HEK293T (cell line): Measurements from ENCODE around the gene UBASH3A.

Source experiments
- CTCF ChIA-PET: fragments of 350-600 bp; formaldehyde crosslinking; extraction: SDS; loops from one replicate; lab custom pipeline; 2021; ENCODE audit warnings: antibody characterized with exemption, inconsistent platforms; lab: Yijun Ruan, JAX
- POLR2A ChIA-PET: fragments of 350-600 bp; formaldehyde crosslinking; extraction: SDS; loops from one replicate; lab custom pipeline; 2020; ENCODE audit warnings: antibody characterized with exemption, inconsistent platforms; lab: Yijun Ruan, JAX
- DNase-seq: peaks from one replicate; pipeline ENCODE4 v3.0.0; 2012; ENCODE audit warnings: mixed read lengths; ENCODE audit errors: extremely low spot score
- ARNT ChIP-seq: fragments of 450-650 bp; IDR thresholded peaks from 2 replicates; pipeline ENCODE4 v1.6.1; 2017; ENCODE audit warnings: mild to moderate bottlenecking
- BHLHE40 ChIP-seq: fragments of 450-650 bp; IDR thresholded peaks from 2 replicates; pipeline ENCODE4 v1.6.1; 2016; ENCODE audit warnings: mild to moderate bottlenecking, moderate library complexity, borderline replicate concordance
- CTBP1 ChIP-seq: fragments of 450-650 bp; IDR thresholded peaks from 2 replicates; pipeline ENCODE4 v1.6.1; 2016; ENCODE audit warnings: borderline replicate concordance
- ELF4 ChIP-seq: fragments of 450-650 bp; IDR thresholded peaks from 2 replicates; pipeline ENCODE4 v1.6.1; 2017; ENCODE audit warnings: antibody characterized with exemption
- FOXA1 ChIP-seq: fragments of 450-650 bp; IDR thresholded peaks from 2 replicates; pipeline ENCODE4 v1.6.1; 2016; ENCODE audit warnings: mild to moderate bottlenecking
- FOXK2 ChIP-seq: fragments of 450-650 bp; IDR thresholded peaks from 2 replicates; pipeline ENCODE4 v1.6.1; 2016; ENCODE audit warnings: mild to moderate bottlenecking
- FOXM1 ChIP-seq: fragments of 450-650 bp; IDR thresholded peaks from 2 replicates; pipeline ENCODE4 v1.6.1; 2017; ENCODE audit warnings: mild to moderate bottlenecking, borderline replicate concordance
- HDGF ChIP-seq: fragments of 450-650 bp; IDR thresholded peaks from 2 replicates; pipeline ENCODE4 v1.6.1; 2017; ENCODE audit warnings: antibody characterized with exemption, borderline replicate concordance
- L3MBTL2 ChIP-seq: fragments of 450-650 bp; conservative IDR thresholded peaks from 2 replicates; pipeline ENCODE4 v1.6.1; 2016; ENCODE audit warnings: mild to moderate bottlenecking
- LEF1 ChIP-seq: fragments of 450-650 bp; IDR thresholded peaks from 2 replicates; pipeline ENCODE4 v1.6.1; 2017; ENCODE audit warnings: mild to moderate bottlenecking, borderline replicate concordance
- NFRKB ChIP-seq: fragments of 450-650 bp; IDR thresholded peaks from 2 replicates; pipeline ENCODE4 v1.6.1; 2016; ENCODE audit warnings: mild to moderate bottlenecking, moderate library complexity
- PKNOX1 ChIP-seq: fragments of 450-650 bp; IDR thresholded peaks from 2 replicates; pipeline ENCODE4 v1.6.1; 2016
- SP1 ChIP-seq: fragments of 450-650 bp; IDR thresholded peaks from 2 replicates; pipeline ENCODE4 v1.6.1; 2017
- SUZ12 ChIP-seq: fragments of 450-650 bp; IDR thresholded peaks from 2 replicates; pipeline ENCODE4 v1.6.1; 2016; ENCODE audit warnings: mild to moderate bottlenecking
- TARDBP ChIP-seq: fragments of 450-650 bp; IDR thresholded peaks from 2 replicates; pipeline ENCODE4 v1.6.1; 2016
- ZNF384 ChIP-seq: fragments of 450-650 bp; IDR thresholded peaks from 2 replicates; pipeline ENCODE4 v1.6.1; 2016

UBASH3A gene

GRCh38 chr21:42471206-42471605, 67.5 kb downstream of the UBASH3A start:
- TF ChIP-seq TARDBP (no peak), HDGF (no peak), ZNF384 (no peak), L3MBTL2 (no peak), LEF1 (no peak), ELF4 (no peak)
- ChIA-PET CTCF (no interaction called here), POLR2A (no interaction called here)
- DNase-seq, result no peak

GRCh38 chr21:42471716-42472330, 68.1 kb downstream of the UBASH3A start:
- CTCF ChIA-PET, result no interaction called here
- TF ChIP-seq PKNOX1 (no peak), L3MBTL2 (no peak), HDGF (no peak), SP1 (no peak), ZNF384 (no peak), CTBP1 (no peak), FOXA1 (no peak), NFRKB (no peak), ARNT (no peak), LEF1 (no peak), FOXM1 (no peak), TARDBP (no peak), FOXK2 (no peak), ELF4 (no peak), SUZ12 (no peak), BHLHE40 (no peak)
- DNase-seq, result no peak
- POLR2A ChIA-PET, result no interaction called here

GRCh38 chr21:42472521-42472920, 68.8 kb downstream of the UBASH3A start:
- CTCF ChIA-PET, result interaction anchor here (0.6 kb wide), 1 partner anchor 221 kb away, joined by 3 read pairs; no protein-coding TSS in a partner anchor
- DNase-seq, result no peak
- no peak for TF ChIP-seq CTBP1
- no peak for TF ChIP-seq FOXA1
- TF ChIP-seq LEF1, result no peak
- no peak for TF ChIP-seq NFRKB
- no peak for TF ChIP-seq SUZ12
- POLR2A ChIA-PET, result no interaction called here

DNA sequence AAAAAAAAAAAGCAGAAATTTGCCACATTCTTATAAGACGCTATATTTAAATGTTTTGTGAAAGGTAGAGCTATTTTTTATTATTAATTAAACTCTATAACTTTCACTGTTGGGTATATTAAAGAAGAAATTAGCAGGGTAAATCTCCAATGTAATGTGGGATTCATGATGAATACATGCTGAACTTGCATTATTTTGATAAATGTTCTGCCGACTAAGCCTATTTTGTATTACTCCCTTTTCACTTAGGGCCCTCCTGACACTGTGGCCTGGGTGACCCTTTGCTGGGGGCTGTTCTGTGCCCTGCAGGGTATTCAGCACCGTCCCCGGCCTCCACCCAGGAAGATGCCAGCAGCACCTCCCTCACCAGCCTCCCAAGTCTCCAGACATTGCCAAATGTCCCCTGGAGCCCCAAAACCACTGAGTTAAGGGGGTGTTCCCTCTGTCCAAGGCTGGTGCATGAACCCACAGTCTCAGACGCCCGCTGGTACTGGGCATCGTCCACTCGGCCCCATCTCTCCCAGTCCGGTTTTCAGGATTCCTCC, 69.9 kb downstream of the UBASH3A start:
- POLR2A ChIA-PET, result no interaction called here
- CTCF ChIA-PET, result interaction anchor here (0.6 kb wide), 1 partner anchor 307 kb away, joined by 3 read pairs; no protein-coding TSS in a partner anchor
- no peak for TF ChIP-seq SUZ12
- TF ChIP-seq ARNT, result no peak
- no peak for TF ChIP-seq HDGF
- no peak for TF ChIP-seq ZNF384
- TF ChIP-seq TARDBP, result no peak
- no peak for TF ChIP-seq L3MBTL2
- TF ChIP-seq FOXK2, result no peak
- no peak for TF ChIP-seq SP1
- TF ChIP-seq CTBP1, result no peak
- TF ChIP-seq PKNOX1, result no peak
- no peak for TF ChIP-seq FOXM1
- no peak for TF ChIP-seq LEF1
- TF ChIP-seq FOXA1, result no peak
- no peak for TF ChIP-seq NFRKB
- no peak for TF ChIP-seq ELF4
- no peak for DNase-seq

- ChIA-PET POLR2A (no interaction called here), CTCF (interaction anchor here (0.6 kb wide), 1 partner anchor 307 kb away, joined by 3 read pairs; no protein-coding TSS in a partner anchor)
- no peak for TF ChIP-seq HDGF
- TF ChIP-seq LEF1, result no peak
- no peak for TF ChIP-seq ELF4
- no peak for TF ChIP-seq TARDBP
- TF ChIP-seq SUZ12, result no peak
- TF ChIP-seq SP1, result no peak
- no peak for TF ChIP-seq BHLHE40
- no peak for TF ChIP-seq NFRKB
- TF ChIP-seq FOXM1, result no peak
- no peak for TF ChIP-seq FOXA1
- TF ChIP-seq ARNT, result no peak
- TF ChIP-seq L3MBTL2, result no peak
- TF ChIP-seq CTBP1, result no peak
- TF ChIP-seq FOXK2, result no peak
- TF ChIP-seq PKNOX1, result no peak
- DNase-seq, result no peak
These were observed 70.5 kb downstream of the UBASH3A start for GRCh38 chr21:42474043-42474831.
